GM18526 (cell line): Measurements from ENCODE around the gene USP40.

Source experiments
- POLR2A ChIP-seq: IDR thresholded peaks from 3 replicates; pipeline ENCODE4 v1.6.1; 2011; ENCODE audit not compliant: insufficient read length; ENCODE audit errors: extremely low read depth

USP40 gene

GRCh38 chr2:233461481-233461891 is 105.1 kb downstream of the USP40 start:
- TF ChIP-seq POLR2A, result no peak

- no peak for TF ChIP-seq POLR2A
Observed at GRCh38 chr2:233460726-233461441, 105.7 kb downstream of the USP40 start.

GRCh38 chr2:233459426-233459825 is 107.2 kb downstream of the USP40 start:
- TF ChIP-seq POLR2A, result no peak

- TF ChIP-seq POLR2A, result no peak
Observed at GRCh38 chr2:233458826-233459225, 107.8 kb downstream of the USP40 start.

- no peak for TF ChIP-seq POLR2A
Observed at GRCh38 chr2:233458031-233458610, 108.5 kb downstream of the USP40 start.

- no peak for TF ChIP-seq POLR2A
Observed at GRCh38 chr2:233457356-233457755, 109.2 kb downstream of the USP40 start.

GRCh38 chr2:233456934-233457333 is 109.6 kb downstream of the USP40 start:
- no peak for TF ChIP-seq POLR2A

GRCh38 chr2:233456111-233456510 is 110.5 kb downstream of the USP40 start:
- no peak for TF ChIP-seq POLR2A

GRCh38 chr2:233455491-233455890 is 111.1 kb downstream of the USP40 start:
- no peak for TF ChIP-seq POLR2A

GRCh38 chr2:233455006-233455405 is 111.6 kb downstream of the USP40 start:
- no peak for TF ChIP-seq POLR2A

GRCh38 chr2:233453916-233454315 is 112.7 kb downstream of the USP40 start:
- no peak for TF ChIP-seq POLR2A

GRCh38 chr2:233453111-233453915 is 113.3 kb downstream of the USP40 start:
- no peak for TF ChIP-seq POLR2A

GRCh38 chr2:233451950-233452349 is 114.6 kb downstream of the USP40 start:
- TF ChIP-seq POLR2A, result no peak

GRCh38 chr2:233450864-233451575 is 115.6 kb downstream of the USP40 start:
- no peak for TF ChIP-seq POLR2A
